Neural cell (in vitro differentiated cells): Measurements from ENCODE around the gene FRMD4A. TPM values are rescaled to one million over a fixed set of nuclear protein-coding genes. Genes with fewer than 3 reads are reported as not detected.

Experiments used
- H2AFZ ChIP-seq: fragments of 200-600, 300-800 bp; sonication (generic), shearing (Covaris generic); 2 replicates; pipeline ENCODE4 v1.6.0; 2014; ENCODE audit warnings: low read depth, mild to moderate bottlenecking, antibody characterized with exemption, low read length, moderate library complexity
- H3F3A ChIP-seq: fragments of 200-600 bp; shearing (Covaris generic); 2 replicates; pipeline ENCODE4 v1.6.1; 2016; ENCODE audit warnings: mild to moderate bottlenecking, moderate library complexity, mixed read lengths, antibody characterized with exemption, low read length; ENCODE audit not compliant: insufficient read depth, poor library complexity, severe bottlenecking
- H3K27ac ChIP-seq: fragments of 200-600, 300-800 bp; sonication (generic), shearing (Covaris generic); 2 replicates; pipeline ENCODE4 v1.5.1; 2014; ENCODE audit warnings: mild to moderate bottlenecking, low read length, moderate library complexity
- H3K27me3 ChIP-seq: fragments of 300-800, 200-600 bp; sonication (generic), shearing (Covaris generic); 2 replicates; pipeline ENCODE4 v1.6.0; 2014; ENCODE audit warnings: mild to moderate bottlenecking, low read depth, low read length, moderate library complexity; ENCODE audit not compliant: insufficient read depth
- H3K36me3 ChIP-seq: fragments of 300-800, 200-600 bp; sonication (generic), shearing (Covaris generic); 2 replicates; pipeline ENCODE4 v1.5.1; 2014; ENCODE audit warnings: mild to moderate bottlenecking, antibody characterized with exemption, low read length, moderate library complexity; ENCODE audit not compliant: insufficient read depth
- H3K4me2 ChIP-seq: fragments of 300-800, 200-600 bp; sonication (generic), shearing (Covaris generic); 2 replicates; pipeline ENCODE4 v1.6.0; 2014; ENCODE audit warnings: mild to moderate bottlenecking, low read length
- H3K4me3 ChIP-seq: fragments of 300-800, 200-600 bp; sonication (generic), shearing (Covaris generic); 2 replicates; pipeline ENCODE4 v1.5.1; 2014; ENCODE audit warnings: mild to moderate bottlenecking, low read length, moderate library complexity
- H3K79me2 ChIP-seq: fragments of 200-600 bp; shearing (Covaris generic); replicated peaks from 2 replicates; pipeline ENCODE4 v1.6.0; 2014; ENCODE audit warnings: mild to moderate bottlenecking, low read length, moderate library complexity; ENCODE audit not compliant: insufficient read depth
- H3K9ac ChIP-seq: fragments of 300-800, 200-600 bp; sonication (generic), shearing (Covaris generic); 2 replicates; pipeline ENCODE4 v1.6.1; 2016; ENCODE audit warnings: mild to moderate bottlenecking, low read length, mixed read lengths
- H3K9me2 ChIP-seq: fragments of 200-600 bp; shearing (Covaris generic); 2 replicates; pipeline ENCODE4 v1.6.1; 2016; ENCODE audit warnings: mild to moderate bottlenecking, low read length, mixed read lengths; ENCODE audit not compliant: insufficient read depth
- H3K9me3 ChIP-seq: fragments of 200-600, 300-800 bp; sonication (generic), shearing (Covaris generic); 2 replicates; pipeline ENCODE4 v1.6.1; 2016; ENCODE audit warnings: mild to moderate bottlenecking, mixed run types, low read length, moderate library complexity, mixed read lengths
- H4K20me1 ChIP-seq: fragments of 200-600 bp; shearing (Covaris generic); 2 replicates; pipeline ENCODE4 v1.6.1; 2016; ENCODE audit warnings: mild to moderate bottlenecking, mixed run types; ENCODE audit not compliant: insufficient read depth
- CTCF ChIP-seq: fragments of 450-650 bp; IDR thresholded peaks from 2 replicates; pipeline ENCODE4 v1.5.1; 2014; ENCODE audit warnings: antibody characterized with exemption, mild to moderate bottlenecking, moderate library complexity; ENCODE audit not compliant: poor library complexity, severe bottlenecking
- EP300 ChIP-seq: fragments of 450-650 bp; conservative IDR thresholded peaks from 2 replicates; pipeline ENCODE4 v1.6.1; 2014; ENCODE audit warnings: antibody characterized with exemption, mild to moderate bottlenecking, moderate library complexity; ENCODE audit not compliant: poor library complexity, severe bottlenecking
- EZH2 ChIP-seq: fragments of 200-600, 300-800 bp; shearing (Covaris generic), sonication (generic); IDR thresholded peaks from 2 replicates; pipeline ENCODE4 v1.6.1; 2014; ENCODE audit warnings: antibody characterized with exemption, low read length, borderline replicate concordance, mild to moderate bottlenecking; ENCODE audit not compliant: insufficient read depth, poor library complexity, severe bottlenecking
- MXI1 ChIP-seq: fragments of 450-650 bp; conservative IDR thresholded peaks from 2 replicates; pipeline ENCODE4 v1.6.1; 2014; ENCODE audit warnings: antibody characterized with exemption, mild to moderate bottlenecking; ENCODE audit not compliant: poor library complexity, severe bottlenecking
- SMC3 ChIP-seq: fragments of 450-650 bp; conservative IDR thresholded peaks from 2 replicates; pipeline ENCODE4 v1.6.1; 2014; ENCODE audit warnings: antibody characterized with exemption, mild to moderate bottlenecking, moderate library complexity; ENCODE audit not compliant: poor library complexity
- TAF1 ChIP-seq: IDR thresholded peaks from 2 replicates; pipeline ENCODE4 v1.6.1; 2012; ENCODE audit warnings: low read depth
- polyA plus RNA-seq: library from polyadenylated mRNA; depleted of rRNA; stranded (reverse); fragments of >200 nt; gene quantifications from 2 replicates; pipeline ENCODE4 v1.2.3, GENCODE V29; 2014
- TF ChIP-seq, protein P1 (sequence below): IDR thresholded peaks from 2 replicates; pipeline ENCODE4 v1.6.1; 2012; ENCODE audit warnings: borderline replicate concordance

FRMD4A gene
- polyA plus RNA-seq, 1 donor from 2014 or later, result 36.5 TPM

DNA sequence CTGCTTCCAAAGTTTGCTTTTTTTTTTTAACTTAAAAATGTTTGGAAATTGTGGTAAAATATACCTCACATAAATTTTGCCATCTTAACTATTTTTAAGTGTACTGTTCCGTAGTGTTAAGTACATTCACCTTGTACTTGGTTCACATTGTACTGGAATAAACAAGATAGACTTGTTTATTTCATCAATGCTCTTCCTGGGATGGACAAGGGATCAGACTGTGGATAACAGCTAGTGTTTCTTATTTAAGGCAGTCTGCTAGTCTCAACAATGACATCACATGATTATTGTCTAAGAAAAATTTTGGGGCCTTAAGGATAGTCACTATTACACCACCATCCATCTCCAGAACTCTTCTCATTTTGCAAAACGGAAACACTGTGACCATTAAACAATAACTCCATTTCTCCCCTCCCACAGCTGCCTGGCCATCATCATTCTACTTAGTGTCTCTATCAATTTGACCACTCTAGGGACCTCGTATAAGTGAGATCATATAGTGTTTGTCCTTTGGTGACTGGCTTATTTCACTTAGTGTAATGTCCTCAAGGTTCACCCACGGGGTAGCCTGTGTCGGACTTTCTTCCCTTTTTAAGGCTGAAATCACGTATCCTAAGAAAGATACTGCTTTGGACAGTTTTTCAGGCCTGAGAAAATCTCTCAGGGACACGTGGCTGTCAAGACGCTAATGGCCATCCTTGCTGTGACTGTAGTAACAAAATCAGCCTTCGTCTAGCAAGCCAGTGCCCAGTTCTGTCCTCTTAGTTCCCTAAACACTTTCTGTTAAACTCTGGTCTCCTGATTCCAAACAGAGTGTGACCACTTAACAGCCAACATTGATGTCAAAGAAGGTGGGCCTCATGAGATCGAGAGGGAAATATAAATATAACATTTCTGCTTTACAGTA is 305.2 kb downstream of the FRMD4A start:
- no peaks in the 10 kb centered on the region for H3K9me2 ChIP-seq
- no peak overlapping the region for H3K4me2 ChIP-seq
- no peak overlapping the region for H3K27ac ChIP-seq
- no peaks in the 10 kb centered on the region for H3K36me3 ChIP-seq
- H3F3A ChIP-seq, result no peaks in the 10 kb centered on the region
- H3K27me3 ChIP-seq, result no peaks in the 10 kb centered on the region
- no peaks in the 10 kb centered on the region for H3K79me2 ChIP-seq
- H3K4me3 ChIP-seq, result no peak overlapping the region
- TF ChIP-seq TAF1 (no peak), CTCF (no peak), EP300 (no peak), EZH2 (no peak), SMC3 (no peak), MXI1 (no peak)
- TF ChIP-seq, protein P1, sequence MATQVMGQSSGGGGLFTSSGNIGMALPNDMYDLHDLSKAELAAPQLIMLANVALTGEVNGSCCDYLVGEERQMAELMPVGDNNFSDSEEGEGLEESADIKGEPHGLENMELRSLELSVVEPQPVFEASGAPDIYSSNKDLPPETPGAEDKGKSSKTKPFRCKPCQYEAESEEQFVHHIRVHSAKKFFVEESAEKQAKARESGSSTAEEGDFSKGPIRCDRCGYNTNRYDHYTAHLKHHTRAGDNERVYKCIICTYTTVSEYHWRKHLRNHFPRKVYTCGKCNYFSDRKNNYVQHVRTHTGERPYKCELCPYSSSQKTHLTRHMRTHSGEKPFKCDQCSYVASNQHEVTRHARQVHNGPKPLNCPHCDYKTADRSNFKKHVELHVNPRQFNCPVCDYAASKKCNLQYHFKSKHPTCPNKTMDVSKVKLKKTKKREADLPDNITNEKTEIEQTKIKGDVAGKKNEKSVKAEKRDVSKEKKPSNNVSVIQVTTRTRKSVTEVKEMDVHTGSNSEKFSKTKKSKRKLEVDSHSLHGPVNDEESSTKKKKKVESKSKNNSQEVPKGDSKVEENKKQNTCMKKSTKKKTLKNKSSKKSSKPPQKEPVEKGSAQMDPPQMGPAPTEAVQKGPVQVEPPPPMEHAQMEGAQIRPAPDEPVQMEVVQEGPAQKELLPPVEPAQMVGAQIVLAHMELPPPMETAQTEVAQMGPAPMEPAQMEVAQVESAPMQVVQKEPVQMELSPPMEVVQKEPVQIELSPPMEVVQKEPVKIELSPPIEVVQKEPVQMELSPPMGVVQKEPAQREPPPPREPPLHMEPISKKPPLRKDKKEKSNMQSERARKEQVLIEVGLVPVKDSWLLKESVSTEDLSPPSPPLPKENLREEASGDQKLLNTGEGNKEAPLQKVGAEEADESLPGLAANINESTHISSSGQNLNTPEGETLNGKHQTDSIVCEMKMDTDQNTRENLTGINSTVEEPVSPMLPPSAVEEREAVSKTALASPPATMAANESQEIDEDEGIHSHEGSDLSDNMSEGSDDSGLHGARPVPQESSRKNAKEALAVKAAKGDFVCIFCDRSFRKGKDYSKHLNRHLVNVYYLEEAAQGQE, result no peak
- H2AFZ ChIP-seq, result no peak overlapping the region
- H3K9ac ChIP-seq, result no peak overlapping the region
- H3K9me3 ChIP-seq, result no peaks in the 10 kb centered on the region
- H4K20me1 ChIP-seq, result no peaks in the 10 kb centered on the region

DNA sequence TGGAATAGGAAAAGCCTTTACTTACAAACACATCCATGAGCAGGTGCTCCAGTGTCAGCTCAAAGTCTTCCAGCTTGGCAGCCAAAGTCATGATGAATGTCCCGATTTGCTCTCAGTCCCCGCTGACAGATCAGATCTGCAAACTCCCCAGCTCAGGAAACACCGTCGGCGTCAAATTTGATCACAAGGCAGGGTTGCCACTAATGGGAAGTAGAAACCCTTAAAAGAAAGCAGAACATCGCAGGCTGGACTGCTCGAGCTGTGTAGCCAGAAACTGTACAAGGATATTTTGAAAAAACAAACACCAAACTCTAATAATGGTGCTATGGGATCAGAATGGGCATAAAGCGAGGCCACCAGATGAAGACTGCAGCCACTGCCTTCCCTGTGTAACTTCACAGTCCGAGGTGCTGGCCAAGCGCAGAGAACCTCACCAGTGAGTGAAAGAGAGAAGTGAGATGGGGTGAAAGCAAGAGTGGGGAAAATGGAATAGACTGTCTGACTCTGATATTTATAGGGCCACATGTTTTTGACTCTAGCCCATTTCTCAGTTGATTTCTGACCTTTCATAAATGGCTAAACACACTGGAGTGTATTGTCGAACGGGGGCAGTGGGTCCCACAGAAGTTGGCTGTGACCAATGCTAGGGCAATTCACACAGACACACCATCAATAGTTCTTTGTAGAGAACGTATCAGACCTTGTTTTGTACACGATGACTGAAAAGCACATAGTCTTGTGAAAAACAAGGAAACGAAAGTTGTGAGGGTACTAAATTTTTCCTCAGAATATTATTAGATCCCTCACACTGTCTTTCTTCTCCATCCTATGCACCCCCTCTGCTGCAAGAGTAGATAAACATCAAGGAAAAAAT is 306.2 kb downstream of the FRMD4A start:
- no peak overlapping the region for H3K9ac ChIP-seq
- no peak overlapping the region for H3K4me3 ChIP-seq
- H3K27me3 ChIP-seq, result no peaks in the 10 kb centered on the region
- no peaks in the 10 kb centered on the region for H3K9me3 ChIP-seq
- no peaks in the 10 kb centered on the region for H3K36me3 ChIP-seq
- no peaks in the 10 kb centered on the region for H3K9me2 ChIP-seq
- no peaks in the 10 kb centered on the region for H4K20me1 ChIP-seq
- H3F3A ChIP-seq, result no peaks in the 10 kb centered on the region
- H3K79me2 ChIP-seq, result no peaks in the 10 kb centered on the region
- no peak overlapping the region for H2AFZ ChIP-seq
- TF ChIP-seq TAF1, result no peak
- H3K27ac ChIP-seq, result no peak overlapping the region
- no peak overlapping the region for H3K4me2 ChIP-seq
